HG03439 (cell line): Measurements from ENCODE around the gene ORMDL2.
"Not testable (repeated sequence)": the region's sequence is repeated elsewhere in the genome, so short reads cannot be mapped to it uniquely, and the experiment has no call there.

ENCODE experiments used
- ATAC-seq: cut with Tn5 transposase; IDR thresholded peaks from one replicate; pipeline ENCODE4 v1.9.1; 2021; ENCODE audit warnings: mild to moderate bottlenecking, moderate library complexity; ENCODE audit not compliant: unreplicated experiment

The ORMDL2 gene

DNA sequence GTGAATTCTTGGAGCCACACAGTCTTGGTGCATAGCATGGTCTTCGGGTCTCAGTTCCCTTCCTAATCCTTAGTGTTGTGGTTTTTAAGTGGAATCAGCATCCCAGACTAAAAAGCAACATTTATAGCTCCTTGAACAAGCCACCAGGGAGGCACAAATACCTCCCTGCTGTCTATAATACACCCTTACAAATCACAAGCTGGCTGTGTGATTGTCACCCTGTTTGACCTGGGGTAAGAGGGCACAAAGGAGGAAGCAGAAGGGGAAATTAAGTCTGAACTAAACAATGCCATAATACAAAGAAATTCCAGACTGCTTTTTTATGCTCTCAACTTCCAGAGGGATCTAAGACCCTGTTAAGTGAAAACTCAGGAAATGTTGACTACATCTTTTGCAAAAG, 32.6 kb downstream of the ORMDL2 start:
- no peak for ATAC-seq

DNA sequence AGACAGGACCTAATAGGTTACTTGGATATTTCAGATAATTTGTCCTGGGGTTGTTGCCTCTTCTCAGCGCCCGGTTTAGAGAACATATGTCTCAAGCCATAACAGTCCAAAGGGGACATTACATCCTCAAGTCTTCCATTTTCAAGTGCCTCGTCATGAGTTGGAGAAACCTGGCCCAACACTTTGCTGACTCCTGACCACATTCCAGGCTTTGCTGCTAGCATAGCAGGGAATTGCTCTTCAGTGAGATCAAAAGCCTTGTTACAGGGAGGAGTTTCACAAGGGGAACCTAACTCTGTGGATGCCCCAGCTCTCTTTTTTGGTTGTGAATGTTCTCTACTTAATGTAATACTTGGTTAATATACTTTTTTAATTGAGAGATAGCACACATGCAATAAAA, 33.1 kb downstream of the ORMDL2 start:
- no peak for ATAC-seq

DNA sequence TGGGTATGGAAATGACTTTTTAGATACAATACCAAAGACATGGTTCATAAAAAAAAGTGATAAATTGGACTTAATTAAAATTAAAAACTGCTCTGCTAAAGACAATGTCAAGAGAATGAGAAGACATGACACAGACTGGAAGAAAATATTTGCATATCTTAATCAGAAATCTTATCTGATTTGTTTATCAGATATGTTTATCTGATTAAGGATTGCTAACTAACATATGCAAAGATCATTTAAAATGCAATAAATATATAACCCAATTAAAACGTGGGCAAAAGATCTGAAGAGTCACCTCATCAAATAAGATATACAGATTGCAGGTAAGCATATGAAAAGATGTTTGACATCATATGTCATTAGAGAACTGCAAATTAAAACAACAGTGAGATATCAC, 34.9 kb downstream of the ORMDL2 start:
- no peak for ATAC-seq

DNA sequence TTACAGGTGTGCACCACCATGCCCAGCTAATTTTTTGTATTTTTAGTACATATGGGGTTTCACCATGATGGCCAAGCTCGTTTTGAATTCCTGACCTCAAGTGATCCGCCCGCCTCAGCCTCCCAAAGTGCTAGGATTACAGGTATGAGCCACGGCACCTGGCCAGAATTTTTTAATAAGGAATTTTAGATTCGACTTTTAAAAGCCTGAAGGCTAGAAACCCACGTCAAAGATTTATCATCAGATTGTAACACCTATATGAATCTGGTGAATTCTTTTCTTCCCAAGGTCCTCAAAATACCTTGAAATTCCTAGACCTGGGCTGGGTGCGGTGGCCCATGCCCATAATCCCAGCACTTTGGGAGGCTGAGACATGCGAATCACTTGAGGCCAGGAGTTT, 43.6 kb downstream of the ORMDL2 start:
- no peak for ATAC-seq

DNA sequence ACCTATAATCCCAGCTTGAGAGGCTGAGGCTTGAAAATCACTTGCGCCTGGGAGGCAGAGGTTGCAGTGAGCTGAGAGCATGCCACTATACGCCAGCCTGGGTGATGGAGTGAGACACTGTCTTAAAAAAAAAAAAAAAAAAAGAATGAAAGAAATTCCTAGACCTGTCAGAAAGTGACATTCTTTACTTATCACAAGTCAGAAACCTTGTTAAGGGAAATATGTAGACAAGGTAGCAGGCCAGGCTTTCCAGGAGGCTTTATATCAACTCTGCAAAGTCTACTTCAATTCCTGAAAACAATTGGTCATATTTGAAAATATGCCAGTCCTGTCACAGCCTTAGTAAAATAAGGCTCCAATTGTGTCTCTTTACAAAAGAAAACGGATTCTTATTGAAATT, 44.0 kb downstream of the ORMDL2 start:
- ATAC-seq, result no peak

DNA sequence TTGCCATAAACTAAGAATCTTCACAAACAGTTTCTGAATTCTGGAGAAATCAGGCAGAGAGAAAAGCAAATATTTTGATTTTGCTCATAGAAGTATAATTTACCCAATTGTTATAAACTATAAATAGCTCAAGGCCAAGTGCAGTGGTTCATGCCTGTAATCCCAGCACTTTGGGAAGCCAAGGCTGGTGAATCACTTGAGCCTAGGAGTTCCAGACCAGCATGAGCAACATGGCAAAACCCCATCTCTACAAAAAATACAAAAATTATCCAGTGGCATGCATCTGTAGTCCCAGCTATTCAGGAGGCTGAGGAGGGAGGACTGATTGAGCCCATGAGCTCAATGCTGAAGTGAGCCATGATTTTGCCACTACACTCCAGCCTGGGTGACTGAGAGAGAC, 44.4 kb downstream of the ORMDL2 start:
- no peak for ATAC-seq

DNA sequence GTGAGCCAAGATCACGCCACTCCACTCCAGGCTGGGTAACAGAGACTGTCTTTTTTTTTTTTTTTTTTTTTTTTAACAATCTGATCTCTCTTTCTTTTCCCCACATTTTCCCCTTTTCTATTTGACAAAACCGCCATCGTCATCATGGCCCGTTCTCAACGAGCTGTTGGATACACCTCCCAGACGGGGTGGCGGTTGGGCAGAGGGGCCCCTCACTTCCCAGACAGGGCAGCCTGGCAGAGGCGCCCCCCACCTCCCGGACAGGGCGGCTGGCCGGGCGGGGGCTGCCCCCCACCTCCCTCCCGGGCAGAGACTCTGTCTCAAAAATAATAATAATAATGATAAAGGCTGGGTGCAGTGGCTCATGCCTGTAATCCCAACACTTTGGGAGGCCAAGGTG, 45.1 kb downstream of the ORMDL2 start:
- ATAC-seq, result not testable (repeated sequence)

DNA sequence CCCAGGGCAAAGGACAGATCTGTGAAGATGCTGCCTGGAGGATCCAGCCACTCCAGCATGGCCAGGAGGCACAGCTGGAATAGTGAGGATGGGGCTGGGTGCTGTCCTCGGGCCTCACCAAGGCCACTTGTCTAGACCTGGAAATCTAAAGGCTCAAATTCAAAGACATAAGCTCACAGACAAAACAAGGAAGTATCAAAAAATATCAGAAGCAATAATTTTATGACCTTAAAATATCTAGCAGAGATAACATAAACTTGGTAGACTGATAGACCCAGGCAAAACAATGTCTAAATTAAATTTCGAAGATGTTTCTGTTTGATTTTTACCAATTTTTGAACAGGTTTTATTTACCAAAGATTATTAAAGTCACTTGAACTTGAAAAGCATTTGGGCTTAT, 47.5 kb downstream of the ORMDL2 start:
- ATAC-seq, result no peak

GRCh38 chr12:55866454-55867004, 48.7 kb downstream of the ORMDL2 start:
- not testable (repeated sequence) for ATAC-seq
